AG09319 (cell line): ENCODE data around the gene C19orf33.
A peak's percentile ranks its signal among the peaks of the same experiment; 100 is the strongest.
"Not testable (repeated sequence)": the region's sequence is repeated elsewhere in the genome, so short reads cannot be mapped to it uniquely, and the experiment has no call there.

ENCODE experiments used
- DNase-seq: peaks from one replicate; pipeline ENCODE4 v3.0.0-alpha.2; 2010; ENCODE audit warnings: low read depth; ENCODE audit errors: extremely low read depth
- CTCF ChIP-seq: IDR thresholded peaks from 2 replicates; pipeline ENCODE4 v1.5.1; 2011; ENCODE audit warnings: low read depth, mild to moderate bottlenecking, inconsistent platforms, low read length, moderate library complexity

Gene C19orf33

GRCh38 chr19:38333245-38333644 lies 29.2 kb downstream of the C19orf33 start:
- TF ChIP-seq CTCF: no peak

GRCh38 chr19:38335949-38336637 lies 32.0 kb downstream of the C19orf33 start:
- peak; percentile 83 for DNase-seq
- no peak for TF ChIP-seq CTCF

More at GRCh38 chr19:38333245-38333644, 29.2 kb downstream of the C19orf33 start:
- DNase-seq: no peak

GRCh38 chr19:38336638-38337359 lies 32.7 kb downstream of the C19orf33 start:
- DNase-seq: peak; percentile 72
- TF ChIP-seq CTCF: no peak

GRCh38 chr19:38337360-38337653 lies 33.3 kb downstream of the C19orf33 start:
- DNase-seq: no peak
- no peak for TF ChIP-seq CTCF

GRCh38 chr19:38339011-38339410 lies 35.0 kb downstream of the C19orf33 start:
- DNase-seq: not testable (repeated sequence)

- DNase-seq: no peak
- no peak for TF ChIP-seq CTCF
These were observed 36.9 kb downstream of the C19orf33 start for GRCh38 chr19:38340927-38341326.

GRCh38 chr19:38346837-38347236 lies 42.8 kb downstream of the C19orf33 start:
- DNase-seq: no peak
- TF ChIP-seq CTCF: no peak

- no peak for TF ChIP-seq CTCF
- no peak for DNase-seq
These were observed 46.8 kb downstream of the C19orf33 start for GRCh38 chr19:38350883-38351282.
